ENCODE measurements around the gene SLC35D2.
A peak's percentile ranks its signal among the peaks of the same experiment; 100 is the strongest.

SLC35D2 gene

DNA sequence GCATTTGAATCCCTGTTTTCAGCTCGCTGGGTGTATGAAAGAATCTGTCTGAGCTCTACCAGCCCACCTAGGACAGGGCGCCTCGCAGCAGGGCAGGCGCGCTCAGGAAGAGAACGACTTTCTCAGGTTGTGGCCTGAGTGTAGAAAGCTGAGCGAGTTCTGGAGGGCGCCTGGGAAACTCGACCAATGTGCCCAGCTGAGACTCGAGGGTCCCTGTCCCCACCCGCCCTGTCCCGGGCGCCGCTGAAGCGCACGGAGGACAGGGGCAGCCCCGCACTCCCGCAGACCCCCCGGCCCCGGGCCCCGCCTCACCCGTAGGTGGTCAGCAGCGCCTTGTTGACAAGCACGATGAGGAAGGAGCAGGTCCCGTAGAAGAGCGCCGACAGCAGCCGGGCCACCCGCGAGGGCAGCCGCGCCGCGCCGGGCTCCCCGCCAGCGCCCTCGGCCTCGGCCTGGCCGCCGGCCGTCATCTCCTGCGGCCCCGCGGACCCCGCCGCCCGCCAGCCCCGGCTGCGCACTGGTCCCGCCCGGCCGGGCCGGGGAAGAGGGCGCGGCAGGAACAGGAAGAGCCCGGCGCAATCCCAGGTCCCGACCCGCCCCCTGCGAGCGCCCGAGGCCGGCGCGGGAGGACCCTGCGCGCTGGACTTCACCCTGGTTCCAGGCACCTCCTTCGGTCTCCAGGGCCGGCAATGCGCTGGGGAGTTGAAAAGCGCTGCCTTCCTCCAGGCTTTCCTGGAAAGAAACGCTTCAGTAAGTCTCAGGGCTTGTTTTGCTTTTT lies at the start of gene SLC35D2:
SLC35D2 (minus strand) TSS at position 547 of the 778 bp plus-strand sequence; CDS start at position 470, 77 bp downstream.
- H3K27ac ChIP-seq: peak within 1 kb of the TSS; percentile 44
- H3K4me3 ChIP-seq (ENCODE audit: low read depth, low read length): peak within 1 kb of the TSS; percentile 62
- H3K79me2 ChIP-seq: no peaks in the 10 kb centered on the region
- no peaks in the 10 kb centered on the region for H3K9me3 ChIP-seq (ENCODE audit: control insufficient read depth, low read length)
- no peaks in the 10 kb centered on the region for H3K27me3 ChIP-seq (ENCODE audit: control insufficient read depth, insufficient read depth, low read length)
- H3K4me1 ChIP-seq: peaks cover 3% of the 10 kb centered on the region
- peak within 1 kb of the TSS; percentile 75 for H3K4me2 ChIP-seq (ENCODE audit: low read length)
- TF ChIP-seq, protein P1, sequence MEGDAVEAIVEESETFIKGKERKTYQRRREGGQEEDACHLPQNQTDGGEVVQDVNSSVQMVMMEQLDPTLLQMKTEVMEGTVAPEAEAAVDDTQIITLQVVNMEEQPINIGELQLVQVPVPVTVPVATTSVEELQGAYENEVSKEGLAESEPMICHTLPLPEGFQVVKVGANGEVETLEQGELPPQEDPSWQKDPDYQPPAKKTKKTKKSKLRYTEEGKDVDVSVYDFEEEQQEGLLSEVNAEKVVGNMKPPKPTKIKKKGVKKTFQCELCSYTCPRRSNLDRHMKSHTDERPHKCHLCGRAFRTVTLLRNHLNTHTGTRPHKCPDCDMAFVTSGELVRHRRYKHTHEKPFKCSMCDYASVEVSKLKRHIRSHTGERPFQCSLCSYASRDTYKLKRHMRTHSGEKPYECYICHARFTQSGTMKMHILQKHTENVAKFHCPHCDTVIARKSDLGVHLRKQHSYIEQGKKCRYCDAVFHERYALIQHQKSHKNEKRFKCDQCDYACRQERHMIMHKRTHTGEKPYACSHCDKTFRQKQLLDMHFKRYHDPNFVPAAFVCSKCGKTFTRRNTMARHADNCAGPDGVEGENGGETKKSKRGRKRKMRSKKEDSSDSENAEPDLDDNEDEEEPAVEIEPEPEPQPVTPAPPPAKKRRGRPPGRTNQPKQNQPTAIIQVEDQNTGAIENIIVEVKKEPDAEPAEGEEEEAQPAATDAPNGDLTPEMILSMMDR (IDR thresholded peaks at IDR 0.05): no peak
- no peaks in the 10 kb centered on the region for H3K36me3 ChIP-seq (ENCODE audit: control insufficient read depth, insufficient read depth, low read length)
- peak within 1 kb of the TSS; percentile 83 for H2AFZ ChIP-seq
- no peak within 1 kb of the TSS for H3K9ac ChIP-seq

DNA sequence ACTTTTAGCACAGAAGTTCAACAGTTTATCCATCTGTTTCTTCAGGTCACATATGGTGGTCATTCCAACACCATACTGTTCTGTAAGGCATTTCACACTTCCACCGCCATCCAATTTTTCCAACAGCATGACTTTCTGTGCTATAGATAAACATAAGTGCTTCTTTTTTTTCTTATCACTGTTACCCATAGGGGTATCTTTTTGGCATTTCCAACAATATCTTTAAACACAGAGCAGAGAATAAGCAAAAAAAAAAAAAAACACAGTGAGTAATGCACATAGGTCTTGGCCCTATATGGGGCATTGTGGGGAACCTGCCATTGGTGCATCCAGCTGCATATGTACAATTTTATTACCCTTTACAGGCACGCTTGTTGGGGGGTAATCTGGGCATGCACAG lies 46.9 kb upstream of the SLC35D2 start:
- H3K4me3 ChIP-seq (ENCODE audit: low read depth, low read length): no peak overlapping the region
- no peaks in the 10 kb centered on the region for H3K9me3 ChIP-seq (ENCODE audit: control insufficient read depth, low read length)
- no peak overlapping the region for H3K27ac ChIP-seq
- H3K4me2 ChIP-seq (ENCODE audit: low read length): no peak overlapping the region
- no peak overlapping the region for H3K9ac ChIP-seq
- no peaks in the 10 kb centered on the region for H3K27me3 ChIP-seq (ENCODE audit: control insufficient read depth, insufficient read depth, low read length)
- no peaks in the 10 kb centered on the region for H3K36me3 ChIP-seq (ENCODE audit: control insufficient read depth, insufficient read depth, low read length)
- no peak overlapping the region for H2AFZ ChIP-seq
- no peaks in the 10 kb centered on the region for H3K79me2 ChIP-seq
- no peaks in the 10 kb centered on the region for H3K4me1 ChIP-seq
- TF ChIP-seq, protein P1 (IDR thresholded peaks at IDR 0.05): no peak

DNA sequence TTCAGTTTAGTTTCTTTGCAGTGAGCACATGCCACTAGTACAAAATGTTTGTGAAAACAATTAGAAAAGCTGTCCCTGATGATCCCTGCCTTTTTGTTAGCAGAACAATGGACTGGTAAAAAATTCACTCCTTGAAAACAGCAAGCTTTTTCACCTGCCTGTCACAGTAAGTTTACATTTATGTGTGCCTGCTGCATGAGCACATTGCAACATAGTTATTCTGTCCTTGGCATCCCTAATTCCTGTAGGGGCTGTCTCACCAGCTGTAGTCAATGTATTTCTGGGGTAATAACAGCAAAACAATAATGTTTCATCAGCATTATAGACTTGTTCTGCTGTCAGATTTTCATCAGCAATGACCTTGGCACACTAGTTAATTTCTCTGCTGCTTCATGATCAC lies 46.2 kb upstream of the SLC35D2 start:
- H3K27me3 ChIP-seq (ENCODE audit: control insufficient read depth, insufficient read depth, low read length): no peaks in the 10 kb centered on the region
- H3K4me1 ChIP-seq: no peaks in the 10 kb centered on the region
- no peaks in the 10 kb centered on the region for H3K36me3 ChIP-seq (ENCODE audit: control insufficient read depth, insufficient read depth, low read length)
- H3K9me3 ChIP-seq (ENCODE audit: control insufficient read depth, low read length): no peaks in the 10 kb centered on the region
- no peak overlapping the region for H3K4me3 ChIP-seq (ENCODE audit: low read depth, low read length)
- TF ChIP-seq, protein P1 (IDR thresholded peaks at IDR 0.05): no peak
- H3K79me2 ChIP-seq: no peaks in the 10 kb centered on the region
- H3K4me2 ChIP-seq (ENCODE audit: low read length): no peak overlapping the region
- no peak overlapping the region for H2AFZ ChIP-seq
- no peak overlapping the region for H3K9ac ChIP-seq
- H3K27ac ChIP-seq: no peak overlapping the region

DNA sequence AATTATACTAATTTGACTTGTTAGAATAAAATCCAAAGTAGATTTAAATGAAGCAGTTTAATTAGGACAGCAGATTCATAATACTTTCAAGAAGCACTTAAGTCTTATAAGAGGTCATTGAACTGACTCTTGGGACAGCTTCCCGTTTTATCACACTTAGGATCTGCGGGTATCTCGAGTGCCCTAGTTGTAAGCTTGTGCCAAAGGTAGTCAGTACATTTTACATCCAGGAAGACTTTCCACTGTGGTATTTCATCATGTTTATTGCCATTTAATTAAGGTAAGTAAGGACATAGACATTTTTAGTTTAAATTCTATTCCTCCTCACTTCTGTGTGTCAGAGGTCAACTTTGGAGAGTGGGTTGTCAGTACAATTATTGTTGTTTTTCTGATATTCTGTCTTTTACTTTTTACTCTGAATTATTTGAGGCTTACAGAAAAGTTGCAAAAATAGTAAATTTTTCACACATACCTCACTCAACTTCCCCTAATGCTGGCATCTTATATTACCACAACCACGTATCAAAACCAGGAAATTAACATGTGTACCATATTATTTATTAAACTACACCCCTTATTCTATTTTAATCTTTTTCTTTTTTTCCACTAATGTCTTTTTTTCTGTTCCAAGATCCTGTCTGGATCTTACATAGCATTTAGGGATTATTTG lies 42.1 kb upstream of the SLC35D2 start:
- H3K27ac ChIP-seq: no peak overlapping the region
- H3K4me1 ChIP-seq: no peaks in the 10 kb centered on the region
- no peak overlapping the region for H3K4me3 ChIP-seq (ENCODE audit: low read depth, low read length)
- no peak overlapping the region for H2AFZ ChIP-seq
- no peaks in the 10 kb centered on the region for H3K9me3 ChIP-seq (ENCODE audit: control insufficient read depth, low read length)
- no peaks in the 10 kb centered on the region for H3K79me2 ChIP-seq
- no peaks in the 10 kb centered on the region for H3K36me3 ChIP-seq (ENCODE audit: control insufficient read depth, insufficient read depth, low read length)
- H3K9ac ChIP-seq: no peak overlapping the region
- no peaks in the 10 kb centered on the region for H3K27me3 ChIP-seq (ENCODE audit: control insufficient read depth, insufficient read depth, low read length)
- TF ChIP-seq, protein P1 (IDR thresholded peaks at IDR 0.05): no peak
- H3K4me2 ChIP-seq (ENCODE audit: low read length): no peak overlapping the region

All from parathyroid adenoma (tissue), 2 donors.